Fibroblast of lung (primary cell): ENCODE data around the gene GJA5.

Source experiments
- CTCF ChIP-seq, 2 donors: IDR thresholded peaks in 1 of 2; conservative IDR thresholded peaks in 1 of 2; 1 replicate in 1 of 2; 2 replicates in 1 of 2; pipeline ENCODE4 v1.5.1; 2011 to 2012; ENCODE audit warnings: low read length in 2 of 2, control low read depth in 1 of 2, inconsistent platforms in 1 of 2, low read depth in 1 of 2, mild to moderate bottlenecking in 1 of 2
- EZH2 ChIP-seq: IDR thresholded peaks from 2 replicates; pipeline ENCODE4 v1.5.1; 2012; ENCODE audit warnings: low read length, control low read depth, mild to moderate bottlenecking; ENCODE audit errors: missing control alignments

DNA sequence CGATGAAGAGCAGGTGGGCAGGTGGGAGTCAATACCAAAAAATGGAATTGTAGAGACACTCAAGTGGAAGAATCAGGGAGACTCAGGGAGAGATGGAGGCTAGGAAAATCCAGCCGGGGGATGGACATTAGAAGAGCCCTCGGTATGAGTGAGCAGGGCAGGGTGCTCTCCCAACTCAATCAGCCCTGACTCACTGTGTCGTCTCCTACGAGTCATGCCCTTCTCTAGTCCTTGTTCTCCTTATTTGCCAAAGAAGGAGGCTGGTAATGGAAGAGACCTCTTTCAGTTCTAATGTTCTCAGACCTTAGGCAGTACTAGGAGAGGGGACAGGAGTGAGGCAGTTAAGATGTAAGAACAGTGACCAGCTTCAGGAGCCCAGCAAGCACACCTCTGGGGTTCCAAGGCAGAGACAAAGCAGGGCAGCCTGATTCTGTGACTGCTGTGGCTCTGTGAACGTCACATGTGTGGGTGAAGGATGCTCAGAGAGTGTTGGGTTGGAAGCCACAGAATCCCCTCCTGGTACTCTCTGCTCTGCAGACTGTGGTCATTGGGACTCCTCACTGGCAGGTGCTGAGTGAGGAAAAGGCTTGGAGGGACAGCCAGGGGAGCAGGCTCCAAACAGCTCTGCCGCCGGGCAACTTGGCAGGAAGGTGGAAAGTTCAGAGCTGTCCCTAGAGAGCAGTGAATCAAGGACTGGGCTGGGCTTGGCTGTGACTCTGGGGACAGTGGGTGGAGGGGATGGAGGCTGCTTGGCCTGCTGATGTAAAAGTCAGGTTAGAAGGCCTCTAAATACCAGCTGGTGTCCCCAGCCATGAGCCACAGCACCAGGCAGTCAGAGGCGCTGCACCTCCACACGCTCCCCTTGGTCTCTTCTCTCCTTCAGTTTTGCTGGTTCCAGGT is 11.1 kb upstream of the GJA5 start:
- no peak for TF ChIP-seq CTCF (conservative IDR thresholded peaks at IDR 0.05 in 1 of 2, IDR thresholded peaks at IDR 0.05 in 1 of 2; ENCODE audit: low read depth in 1 of 2, low read length in 2 of 2)
- TF ChIP-seq EZH2 = no peak
